CD4-positive, alpha-beta T cell treated with Interleukin-10 for 1 hour (primary cell): ENCODE data around the gene ADAMTS17.
"Not testable (repeated sequence)": the region's sequence is repeated elsewhere in the genome, so short reads cannot be mapped to it uniquely, and the experiment has no call there.

Source experiments
- DNase-seq: peaks from one replicate; pipeline ENCODE4 v3.0.0-alpha.2; 2020

The ADAMTS17 gene

GRCh38 chr15:100101426-100102089 lies 240.2 kb downstream of the ADAMTS17 start:
- DNase-seq: no peak

- no peak for DNase-seq
These were observed 240.8 kb downstream of the ADAMTS17 start for GRCh38 chr15:100100926-100101325.

GRCh38 chr15:100099976-100100375 lies 241.8 kb downstream of the ADAMTS17 start:
- no peak for DNase-seq

- DNase-seq: no peak
These were observed 243.1 kb downstream of the ADAMTS17 start for GRCh38 chr15:100098705-100099104.

- no peak for DNase-seq
These were observed 244.2 kb downstream of the ADAMTS17 start for GRCh38 chr15:100097342-100098127.

- no peak for DNase-seq
These were observed 245.1 kb downstream of the ADAMTS17 start for GRCh38 chr15:100096700-100097099.

GRCh38 chr15:100096248-100096600 lies 245.6 kb downstream of the ADAMTS17 start:
- no peak for DNase-seq

- DNase-seq: no peak
These were observed 246.1 kb downstream of the ADAMTS17 start for GRCh38 chr15:100095541-100096247.

GRCh38 chr15:100094127-100094510 lies 247.7 kb downstream of the ADAMTS17 start:
- no peak for DNase-seq

- DNase-seq: no peak
These were observed 248.3 kb downstream of the ADAMTS17 start for GRCh38 chr15:100093211-100094126.

- no peak for DNase-seq
These were observed 249.7 kb downstream of the ADAMTS17 start for GRCh38 chr15:100092034-100092433.

GRCh38 chr15:100090411-100090810 lies 251.4 kb downstream of the ADAMTS17 start:
- no peak for DNase-seq

- DNase-seq: not testable (repeated sequence)
These were observed 257.5 kb downstream of the ADAMTS17 start for GRCh38 chr15:100084042-100084821.

GRCh38 chr15:100083572-100083971 lies 258.2 kb downstream of the ADAMTS17 start:
- no peak for DNase-seq

- no peak for DNase-seq
These were observed 258.9 kb downstream of the ADAMTS17 start for GRCh38 chr15:100082761-100083402.

GRCh38 chr15:100081454-100081853 lies 260.3 kb downstream of the ADAMTS17 start:
- no peak for DNase-seq

- no peak for DNase-seq
These were observed 263.1 kb downstream of the ADAMTS17 start for GRCh38 chr15:100078511-100079220.

GRCh38 chr15:100075229-100075628 lies 266.5 kb downstream of the ADAMTS17 start:
- no peak for DNase-seq

- no peak for DNase-seq
These were observed 267.8 kb downstream of the ADAMTS17 start for GRCh38 chr15:100073982-100074381.

GRCh38 chr15:100066521-100067280 lies 275.1 kb downstream of the ADAMTS17 start:
- DNase-seq: not testable (repeated sequence)
